Measurements from ENCODE around the gene UBALD2.
"Not testable (repeated sequence)": the region's sequence is repeated elsewhere in the genome, so short reads cannot be mapped to it uniquely, and the experiment has no call there.

UBALD2 gene

GRCh38 chr17:76264755-76265623 lies at the start of gene UBALD2:
Gene UBALD2, plus strand, starts transcription at chr17:76265348. Its CDS starts 158 bp downstream, at chr17:76265506.
- DNase-seq = peak; percentile 100

GRCh38 chr17:76217081-76217480 lies 48.1 kb upstream of the UBALD2 start:
- DNase-seq = no peak

GRCh38 chr17:76219670-76220383 lies 45.3 kb upstream of the UBALD2 start:
- no peak for DNase-seq

- no peak for DNase-seq
These were observed 41.3 kb upstream of the UBALD2 start for GRCh38 chr17:76223802-76224201.

DNA sequence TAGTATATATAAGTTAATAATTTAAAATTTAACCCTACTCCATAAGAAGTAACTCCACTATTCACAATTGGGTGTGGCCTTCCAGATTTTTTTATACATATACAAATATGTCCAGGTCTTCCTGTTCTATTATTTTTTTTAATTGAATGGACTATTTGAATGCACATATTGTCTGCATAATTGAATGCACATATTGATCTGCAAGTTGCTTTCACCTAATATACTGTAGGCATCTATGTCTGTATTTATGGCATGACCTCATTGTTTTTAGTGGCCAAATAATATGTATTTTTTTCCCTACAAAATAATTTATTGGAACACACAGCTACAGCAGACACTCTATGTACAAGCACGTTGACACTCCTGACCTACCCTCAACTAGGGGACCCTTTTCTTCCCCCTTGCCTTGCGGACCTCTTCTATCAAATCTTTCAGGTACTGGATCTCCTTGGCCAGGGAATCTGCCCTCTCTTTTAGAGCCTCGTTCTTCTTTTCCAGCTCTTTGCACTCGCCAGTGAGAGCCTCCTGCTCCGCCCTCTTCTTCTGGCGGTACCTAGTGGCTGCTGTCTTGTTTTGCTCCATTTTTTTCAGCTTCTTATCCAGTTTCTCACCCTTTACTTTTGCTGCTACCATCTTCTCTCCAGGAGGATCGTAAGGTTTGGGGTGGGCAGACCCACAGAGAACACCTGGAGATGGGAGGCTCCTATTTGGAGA lies 39.6 kb upstream of the UBALD2 start:
- not testable (repeated sequence) for DNase-seq

DNA sequence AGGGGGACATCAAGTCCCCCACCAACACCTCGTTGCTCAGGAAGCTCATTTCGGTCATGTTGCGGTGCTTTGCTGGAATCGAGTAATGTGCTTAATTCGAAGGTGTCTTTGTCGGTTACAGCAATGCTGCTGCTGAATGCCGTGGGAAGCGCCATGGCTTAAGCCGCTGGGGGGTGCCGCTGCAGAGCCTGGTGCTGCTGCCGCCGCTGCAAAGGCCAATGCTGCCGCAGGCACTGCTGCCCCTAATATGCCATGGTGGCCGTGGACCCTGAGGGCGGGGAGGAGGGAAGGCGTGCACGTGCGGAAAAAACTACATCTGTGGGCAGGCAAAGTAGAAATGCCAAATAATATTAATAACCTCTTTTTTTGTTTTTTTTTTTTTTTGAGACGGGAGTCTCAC lies 38.4 kb upstream of the UBALD2 start:
- DNase-seq = not testable (repeated sequence)

DNA sequence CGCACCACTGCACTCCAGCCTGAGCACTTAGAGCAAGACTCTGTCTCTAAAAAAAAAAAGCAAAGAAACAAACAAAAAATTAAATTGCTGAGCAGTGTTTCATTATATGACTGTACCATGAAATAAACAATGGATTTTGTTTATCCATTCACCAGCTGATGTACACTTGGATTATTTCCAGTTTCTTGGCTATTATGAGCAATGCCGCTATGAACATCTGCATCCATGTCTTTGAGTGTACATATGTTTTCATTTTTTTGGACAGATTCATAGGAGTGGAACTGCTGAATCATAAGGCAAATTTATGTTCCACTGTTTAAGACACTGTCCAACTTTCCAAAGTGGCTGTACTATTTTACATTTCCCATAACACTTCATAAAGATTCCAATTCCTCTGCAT lies 32.8 kb upstream of the UBALD2 start:
- no peak for DNase-seq

DNA sequence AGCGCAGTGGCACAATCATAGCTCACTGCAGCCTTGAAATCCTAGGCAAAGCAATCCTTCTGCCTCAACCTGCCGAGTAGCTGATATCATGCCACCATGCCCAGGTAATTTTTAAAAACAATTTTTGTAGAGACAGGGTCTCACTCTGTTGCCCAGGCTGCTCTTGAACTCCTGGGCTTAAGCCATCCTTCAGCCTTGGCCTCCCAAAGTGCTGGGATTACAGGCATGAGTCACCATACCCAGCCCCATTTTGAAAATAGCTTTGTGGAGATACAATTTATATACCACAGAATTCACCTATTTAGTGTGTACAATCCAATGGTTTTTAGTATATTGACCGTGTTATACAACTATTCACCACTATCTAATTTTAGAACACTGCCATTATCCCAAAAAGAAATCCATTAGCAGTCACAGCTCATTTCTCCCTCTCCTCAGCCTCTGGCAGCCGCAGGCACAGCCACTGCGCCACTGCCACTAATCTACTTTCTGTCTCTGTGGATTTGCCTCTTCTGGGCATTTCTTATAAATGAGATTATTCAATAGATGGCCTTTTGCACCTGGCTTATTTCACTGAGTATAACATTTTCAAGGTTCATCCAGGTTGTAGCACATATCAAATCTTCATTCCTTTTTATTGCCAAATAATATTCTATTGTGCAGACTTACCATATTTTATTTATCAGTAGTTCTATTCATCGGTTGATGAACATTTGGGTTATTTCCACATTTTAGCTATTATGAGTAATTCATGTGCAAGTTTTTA lies 31.4 kb upstream of the UBALD2 start:
- DNase-seq = no peak

DNA sequence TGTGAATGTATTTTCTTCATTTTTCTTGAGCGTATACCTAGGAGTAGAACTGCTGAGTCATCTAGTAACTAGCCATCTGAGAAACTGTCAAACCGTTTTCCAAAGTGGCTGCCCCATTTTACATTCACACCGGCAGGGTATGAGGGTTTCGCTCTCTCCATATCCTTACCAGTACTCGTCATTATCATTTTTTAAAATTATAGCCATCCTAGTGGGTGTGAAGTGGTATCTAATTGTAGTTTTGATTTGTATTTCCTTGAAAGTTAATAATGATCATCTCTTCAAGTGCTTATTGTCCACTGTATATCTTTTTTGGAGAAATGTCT lies 30.8 kb upstream of the UBALD2 start:
- DNase-seq = no peak

GRCh38 chr17:76235883-76236282 lies 29.3 kb upstream of the UBALD2 start:
- DNase-seq = no peak

DNA sequence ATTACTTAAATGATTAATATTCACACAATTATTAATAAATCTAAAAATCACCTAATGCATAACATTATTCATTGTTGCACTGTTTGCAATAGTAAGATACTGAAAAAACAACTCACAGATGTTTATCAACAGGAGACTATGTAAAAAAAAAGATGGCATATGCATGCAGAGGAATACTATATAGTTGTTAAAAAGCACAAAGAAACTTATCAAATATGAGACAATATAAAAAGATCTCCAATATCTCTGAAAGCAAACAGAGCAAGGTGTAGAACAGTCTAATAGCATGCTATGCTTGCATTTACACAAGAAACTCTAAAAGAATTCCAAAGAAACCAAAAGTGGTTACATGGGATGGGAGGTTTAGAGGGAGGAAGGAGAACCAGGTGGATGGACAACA lies 28.5 kb upstream of the UBALD2 start:
- no peak for DNase-seq

- no peak for DNase-seq
These were observed 27.3 kb upstream of the UBALD2 start for GRCh38 chr17:76237859-76238313.

DNA sequence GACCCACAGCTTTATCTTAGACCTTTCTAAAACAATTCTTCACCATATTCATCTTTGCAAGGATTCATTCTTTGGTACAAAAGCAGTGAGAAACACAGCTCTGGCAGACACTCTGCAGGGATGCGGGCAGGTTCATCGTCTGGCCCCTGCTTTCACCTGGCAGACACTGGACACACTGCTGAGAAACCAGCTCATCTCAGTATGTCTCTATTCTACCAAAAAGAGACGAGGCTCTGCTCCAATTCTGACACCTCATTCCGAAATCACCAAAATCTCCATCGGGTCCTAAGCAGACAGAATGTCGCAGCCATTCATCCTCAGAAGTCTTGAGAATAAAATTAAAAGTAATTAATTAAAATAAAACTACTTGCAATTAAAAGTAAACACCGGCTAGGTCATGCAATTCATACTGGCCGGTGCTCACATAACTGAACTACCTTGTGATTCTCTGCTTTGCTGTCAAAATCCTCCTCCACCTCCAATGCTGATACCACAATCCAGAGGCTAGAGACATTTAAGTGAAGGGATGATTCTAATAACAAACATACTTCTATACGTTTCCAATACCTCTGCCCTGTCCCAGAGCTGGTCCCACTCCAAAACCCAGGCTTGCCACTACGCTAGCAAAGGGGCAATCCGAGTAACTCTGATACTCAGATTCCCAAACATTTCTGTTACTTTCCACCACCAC lies 26.2 kb upstream of the UBALD2 start:
- no peak for DNase-seq

- DNase-seq = no peak
These were observed 25.4 kb upstream of the UBALD2 start for GRCh38 chr17:76239538-76240274.

DNA sequence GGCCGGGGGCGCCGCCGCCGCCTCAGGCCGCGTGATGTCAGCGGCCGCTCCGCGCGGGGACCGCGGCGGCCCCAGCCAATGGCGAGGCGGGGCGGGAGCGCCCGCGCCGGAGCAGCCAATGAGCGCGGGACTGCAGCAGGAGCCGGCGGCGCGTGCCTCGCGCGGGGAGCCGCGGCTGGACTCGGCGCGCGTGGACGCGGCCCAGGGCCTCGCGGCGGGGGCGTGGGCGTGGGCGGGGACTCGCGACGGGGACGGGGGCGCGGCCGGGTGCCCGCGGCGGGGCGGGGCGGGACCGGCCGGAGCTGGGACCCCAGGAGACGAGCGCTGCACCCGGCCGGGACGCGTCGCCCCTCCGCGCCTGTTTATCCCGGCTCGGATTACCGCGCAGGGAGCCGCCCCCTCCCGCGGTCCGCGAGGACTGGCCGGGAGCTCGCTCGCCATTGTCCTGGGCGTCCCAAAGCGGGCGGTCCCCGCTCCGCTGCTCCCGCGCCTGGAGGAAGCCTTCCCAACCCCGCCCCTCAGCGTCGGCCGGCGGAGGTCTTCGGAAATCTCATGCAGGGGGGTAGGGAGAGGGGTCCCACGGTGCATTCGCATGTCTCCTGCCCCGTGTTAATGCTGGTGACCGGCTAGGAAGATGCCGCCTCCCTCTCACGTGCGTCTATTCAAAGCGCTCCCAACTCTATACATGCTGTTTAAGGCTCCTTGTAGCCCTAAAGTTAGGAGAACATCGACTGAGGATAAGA lies 24.5 kb upstream of the UBALD2 start, which contains the start of gene RNF157:
TSS of gene RNF157 (minus strand) at position 33 of the 743 bp plus-strand sequence. CDS start 253 bp downstream, outside the sequence.
- DNase-seq = peak in 1 of 2 experiments; percentile 47

GRCh38 chr17:76241204-76241538 lies 24.0 kb upstream of the UBALD2 start:
- DNase-seq = no peak

DNA sequence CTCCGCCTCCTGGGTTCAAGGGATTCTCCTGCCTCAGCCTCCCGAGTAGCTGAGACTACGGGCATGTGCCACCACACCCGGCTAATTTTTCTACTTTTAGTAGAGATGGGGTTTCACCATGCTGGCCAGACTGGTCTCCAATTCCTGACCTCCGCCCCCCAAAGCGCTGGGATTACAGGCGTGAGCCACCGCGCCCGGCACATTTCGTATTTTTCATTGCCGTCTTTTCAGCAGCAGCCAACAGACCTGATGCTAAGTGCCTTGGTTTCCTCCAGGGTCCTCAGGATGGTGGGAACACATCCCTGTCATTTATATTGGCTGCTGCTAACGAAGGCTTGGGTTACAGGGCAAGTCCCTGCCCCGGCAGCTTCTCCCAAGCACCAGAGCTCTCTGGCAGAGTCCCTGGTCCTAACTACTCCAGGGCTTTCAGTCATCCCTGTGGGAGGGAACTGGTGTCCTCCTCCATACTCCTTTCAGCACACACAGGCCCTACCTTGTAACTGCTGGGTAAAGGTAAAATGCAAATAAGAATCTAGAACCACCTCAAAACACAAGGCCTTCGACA lies 23.4 kb upstream of the UBALD2 start:
- no peak for DNase-seq

- peak; percentile 62 to 63 for DNase-seq
These were observed 21.1 kb upstream of the UBALD2 start for GRCh38 chr17:76243826-76244679.

DNA sequence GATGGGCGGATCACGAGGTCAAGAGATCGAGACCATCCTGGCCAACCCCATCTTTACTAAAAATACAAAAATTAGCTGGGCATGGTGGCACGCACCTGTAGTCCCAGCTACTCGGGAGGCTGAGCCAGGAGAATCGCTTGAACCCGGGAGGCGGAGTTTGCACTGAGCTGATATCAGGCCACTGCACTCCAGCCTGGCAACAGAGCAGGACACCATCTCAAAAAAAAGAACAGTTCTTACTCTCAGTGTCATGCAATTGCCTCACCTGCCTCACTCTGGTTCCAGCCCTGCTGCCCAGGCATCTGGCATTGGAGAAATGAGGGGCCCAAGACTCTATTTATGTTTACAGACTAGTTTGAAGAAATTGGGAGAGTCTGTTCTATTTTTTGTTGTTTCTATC lies 20.4 kb upstream of the UBALD2 start:
- not testable (repeated sequence) for DNase-seq

Measured in Kasumi-1 (cell line).